Heart right ventricle (tissue), 16 donors: Measurements from ENCODE around the gene KRTAP10-3. TPM values are rescaled to one million over a fixed set of nuclear protein-coding genes. Genes with fewer than 3 reads are reported as not detected.

Experiments used
- ATAC-seq, 8 donors: fragments of 200-7000 bp; cut with Tn5 transposase; one replicate each; pipeline ENCODE4 v1.9.1; 2020; ENCODE audit warnings: mild to moderate bottlenecking in 8 of 8, moderate library complexity in 8 of 8, moderate number of reproducible peaks in 1 of 8
- DNase-seq, 2 donors: peaks; one replicate each; pipeline ENCODE4 v3.0.0-alpha.2; 2020
- H3K27ac ChIP-seq, 10 donors: fragments of 200-600 bp; sonication (generic) in 2 of 10; one replicate each; pipeline versions ENCODE4 v1.5.0 to v1.8.0; 2020 to 2022; ENCODE audit warnings: mild to moderate bottlenecking in 3 of 10
- H3K27me3 ChIP-seq, 7 donors: fragments of 200-600 bp; one replicate each; pipeline ENCODE4 v1.8.0; 2021 to 2022; ENCODE audit warnings: mild to moderate bottlenecking in 2 of 7
- H3K36me3 ChIP-seq, 9 donors: fragments of 200-600 bp; sonication (generic) in 1 of 9; one replicate each; pipeline versions ENCODE4 v1.5.0 to v1.8.0; 2020 to 2022; ENCODE audit warnings: mild to moderate bottlenecking in 2 of 9
- H3K4me1 ChIP-seq, 9 donors: fragments of 200-600 bp; sonication (generic) in 1 of 9; one replicate each; pipeline versions ENCODE4 v1.5.0 to v1.8.0; 2020 to 2022; ENCODE audit warnings: mild to moderate bottlenecking in 4 of 9
- H3K4me3 ChIP-seq, 10 donors: fragments of 200-600 bp; sonication (generic) in 2 of 10; one replicate each; pipeline versions ENCODE4 v1.5.0 to v1.8.0; 2020 to 2022; ENCODE audit warnings: mild to moderate bottlenecking in 7 of 10, moderate library complexity in 2 of 10
- H3K9me3 ChIP-seq, 11 donors: fragments of 200-600 bp in 10 of 11; sonication (generic) in 2 of 11; one replicate each; pipeline versions ENCODE4 v1.5.0 to v1.8.0; 2013 to 2022; ENCODE audit warnings: mild to moderate bottlenecking in 2 of 11, control low read depth in 1 of 11, moderate library complexity in 1 of 11
- CTCF ChIP-seq, 9 donors: fragments of 200-600 bp; sonication (generic) in 2 of 9; IDR thresholded peaks; one replicate each; pipeline versions ENCODE4 v1.5.0 to v1.8.0; 2021 to 2022; ENCODE audit warnings: antibody characterized with exemption in 9 of 9, mild to moderate bottlenecking in 5 of 9, moderate library complexity in 1 of 9
- WGBS, 2 donors: extraction: QIAGEN DNeasy Blood & Tissue Kit; methylation state at CpG; one replicate each; pipeline ENCODE4 v1.1.7; 2013; ENCODE audit warnings: inconsistent platforms in 1 of 2; 5-methylcytosine and 5-hydroxymethylcytosine counted together
- intact Hi-C, 10 donors: fragments of 100-400 bp; cut with DNase I; formaldehyde crosslinking; loops; one replicate each; pipeline versions ENCODE4 v1.11.1 to v1.14.2; 2022
- polyA plus RNA-seq, 2 donors: library from polyadenylated mRNA; stranded (reverse); fragments of 200-250 nt; gene quantifications; one replicate each; pipeline ENCODE4 v1.2.3, GENCODE V29; 2013
- total RNA-seq, 10 donors: library from RNA; stranded (reverse); fragmentation: NEBNext Ultra II Directional in 3 of 10; extraction: Animal tissue kit (Norgen Biotek cat#: 25700) in 3 of 10; gene quantifications; one replicate each; pipeline versions ENCODE4 v1.2.1 to v1.2.4, GENCODE V29; 2021 to 2023
- donor health status: Arrhythmogenic right ventricular cardiomyopathy.
- donor health status: ischemic (EF 13 %, LVEDD 7.1; RV severe dilation, severe dysfunction).
- donor health status: healthy with polysubstance abuse.
- donor health status: DM: no; HTN: yes; CAD: no.
- donor health status: DM: no; HTN: no; CAD: no.
- donor health status: ischemic (EF 25% LVEDD 6.9; RV normal size, moderate dysfunction).
- donor health status: ischemic (EF 25% LVEDD 5.7; RV mildly dilated, moderate dysfunction).
- donor health status: healthy.
- donor health status: DM: yes; HTN: yes; CAD: no.
- donor health status: Ischemic cardiomyopathy.
- donor health status: ischemic (EF 35%, LVEDD 5.7; RV mildly dilated, moderate dysfunction).
- donor health status: nonischemic (EF 11% LVEDD 7.7; RV severe dilation, severe dysfunction).
- donor health status: DM: yes; HTN: yes; CAD: no.
- donor health status: PGD.
- donor health status: ischemic (EF 29% LVEDD 5.4; RV normal size, mild dysfunction).
- donor health status: nonischemic (EF 23%, LVEDD 6.1; RV moderate dilation, normal function).

KRTAP10-3 gene
- total and polyA plus RNA-seq, 12 donors: not detected

- intact Hi-C loops: loop anchor here in 6 of 10 donors (5.0 to 10.0 kb wide), 3 partner anchors 230 to 283 kb away; no protein-coding TSS in a partner anchor
- DNase-seq (peak in 1 of 2 donors; percentile 3), ATAC-seq (no peak)
- TF ChIP-seq CTCF (IDR thresholded peaks at IDR 0.05): no peak
- Histone ChIP-seq H3K4me1 (peaks cover 0 to 10% (median 6%) of the 10 kb centered on the region in 9 donors), H3K4me3 (no peak overlapping the region), H3K9me3 (no peaks in the 10 kb centered on the region), H3K27ac (no peak overlapping the region), H3K36me3 (no peaks in the 10 kb centered on the region), H3K27me3 (peaks cover 0 to 47% (median 17%) of the 10 kb centered on the region in 7 donors)
- 78 to 83% methylated on average over 8 of the region's 8 CpGs for WGBS, 2 donors
Observed at GRCh38 chr21:44511938-44512275, 46.7 kb downstream of the KRTAP10-3 start.

- peak in 1 of 2 donors; percentile 2 for DNase-seq
- TF ChIP-seq CTCF (IDR thresholded peaks at IDR 0.05): no peak
- ATAC-seq: no peak
- Histone ChIP-seq H3K27me3 (peaks cover 0 to 47% (median 17%) of the 10 kb centered on the region in 7 donors), H3K4me1 (peaks cover 0 to 10% (median 6%) of the 10 kb centered on the region in 9 donors), H3K4me3 (no peak overlapping the region), H3K36me3 (no peaks in the 10 kb centered on the region), H3K27ac (no peak overlapping the region), H3K9me3 (no peaks in the 10 kb centered on the region)
- intact Hi-C loops: loop anchor here in 6 of 10 donors (5.0 to 10.0 kb wide), 3 partner anchors 231 to 283 kb away; no protein-coding TSS in a partner anchor
- 87 to 88% methylated on average over 11 of the region's 11 CpGs for WGBS, 2 donors
Observed at GRCh38 chr21:44511219-44511937, 47.2 kb downstream of the KRTAP10-3 start.

- DNase-seq (peak; percentile 23 to 60), ATAC-seq (peak; percentile 14 to 80 (median 65))
- Histone ChIP-seq H3K4me3 (peak overlapping the region in 2 of 10 donors; percentile 10 to 23), H3K9me3 (no peaks in the 10 kb centered on the region), H3K4me1 (peaks cover 0 to 10% (median 6%) of the 10 kb centered on the region in 9 donors), H3K27ac (no peak overlapping the region), H3K27me3 (peaks cover 0 to 47% (median 17%) of the 10 kb centered on the region in 7 donors), H3K36me3 (no peaks in the 10 kb centered on the region)
- 12 to 13% methylated on average over 36 of the region's 36 CpGs for WGBS, 2 donors
- peak; percentile 45 to 87 (median 74) for TF ChIP-seq CTCF (IDR thresholded peaks at IDR 0.05)
- intact Hi-C loops: loop anchor here in 6 of 10 donors (5.0 to 10.0 kb wide), 3 partner anchors 232 to 284 kb away; no protein-coding TSS in a partner anchor
Observed at GRCh38 chr21:44510508-44511218, 47.9 kb downstream of the KRTAP10-3 start.

GRCh38 chr21:44510109-44510507, 48.5 kb downstream of the KRTAP10-3 start:
- intact Hi-C loops: loop anchor here in 6 of 10 donors (5.0 to 10.0 kb wide), 3 partner anchors 232 to 285 kb away; no protein-coding TSS in a partner anchor
- H3K4me1 ChIP-seq: peaks cover 0 to 10% (median 6%) of the 10 kb centered on the region in 9 donors
- no peak for TF ChIP-seq CTCF (IDR thresholded peaks at IDR 0.05)
- H3K27ac ChIP-seq: no peak overlapping the region
- H3K9me3 ChIP-seq: no peaks in the 10 kb centered on the region
- no peak overlapping the region for H3K4me3 ChIP-seq
- ATAC-seq: peak in 2 of 8 donors; percentile 2 to 5
- WGBS, 2 donors: 57 to 59% methylated on average over 18 of the region's 18 CpGs
- peaks cover 0 to 47% (median 17%) of the 10 kb centered on the region in 7 donors for H3K27me3 ChIP-seq
- peak in 1 of 2 donors; percentile 8 for DNase-seq
- H3K36me3 ChIP-seq: no peaks in the 10 kb centered on the region
